GM23338 (cell line): ENCODE measurements around the gene FAM120A. TPM values are rescaled to one million over a fixed set of nuclear protein-coding genes. Genes with fewer than 3 reads are reported as not detected.

ENCODE experiments used
- ATAC-seq: fragments of 200-7000 bp; cut with Tn5 transposase; 3 replicates; pipeline ENCODE4 v1.9.1; 2020
- DNase-seq: peaks from one replicate; pipeline ENCODE4 v3.0.0-alpha.2; 2015; ENCODE audit warnings: low spot score
- H2AFZ ChIP-seq: fragments of 200-600 bp; sonication (generic); 2 replicates; pipeline ENCODE4 v1.8.0; 2016; ENCODE audit warnings: antibody characterized with exemption, mild to moderate bottlenecking, moderate library complexity
- H3F3A ChIP-seq: fragments of 200-600 bp; sonication (generic); replicated peaks from 2 replicates; pipeline ENCODE4 v1.8.0; 2017; ENCODE audit warnings: antibody characterized with exemption, mixed run types, low read depth
- H3K27ac ChIP-seq: fragments of 200-600 bp; sonication (generic); 2 replicates; pipeline ENCODE4 v1.6.1; 2016; ENCODE audit warnings: low read depth
- H3K27me3 ChIP-seq: fragments of 200-600 bp; sonication (generic); 2 replicates; pipeline ENCODE4 v1.8.0; 2016; ENCODE audit warnings: mild to moderate bottlenecking, mixed run types, moderate library complexity; ENCODE audit not compliant: insufficient read depth
- H3K36me3 ChIP-seq: fragments of 200-600 bp; sonication (generic); 2 replicates; pipeline ENCODE4 v1.8.0; 2016; ENCODE audit warnings: mild to moderate bottlenecking; ENCODE audit not compliant: insufficient read depth
- H3K4me1 ChIP-seq: fragments of 200-600 bp; sonication (generic); 2 replicates; pipeline ENCODE4 v1.8.0; 2016; ENCODE audit warnings: mild to moderate bottlenecking, moderate library complexity; ENCODE audit not compliant: insufficient read depth
- H3K4me2 ChIP-seq: fragments of 200-600 bp; sonication (generic); 2 replicates; pipeline ENCODE4 v1.7.1; 2017; ENCODE audit warnings: mixed run types
- H3K4me3 ChIP-seq: fragments of 200-600 bp; sonication (generic); 2 replicates; pipeline ENCODE4 v1.6.1; 2016; ENCODE audit warnings: mixed run types
- H3K79me2 ChIP-seq: fragments of 200-600 bp; sonication (generic); replicated peaks from 2 replicates; pipeline ENCODE4 v1.8.0; 2017; ENCODE audit warnings: mild to moderate bottlenecking; ENCODE audit not compliant: insufficient read depth
- H3K9me2 ChIP-seq: fragments of 200-600 bp; sonication (generic); 2 replicates; pipeline ENCODE4 v1.8.0; 2017; ENCODE audit not compliant: insufficient read depth
- H4K20me1 ChIP-seq: fragments of 200-600 bp; sonication (generic); replicated peaks from 2 replicates; pipeline ENCODE4 v1.8.0; 2017; ENCODE audit warnings: mild to moderate bottlenecking; ENCODE audit not compliant: insufficient read depth
- H3K27ac Mint-ChIP-seq: 2 replicates; pipeline ENCODE4 v1.8.0; 2020; ENCODE audit warnings: inconsistent platforms, mild to moderate bottlenecking, moderate library complexity, mixed read lengths
- H3K27me3 Mint-ChIP-seq: 3 replicates; pipeline ENCODE4 v1.8.0; 2022; ENCODE audit warnings: low read depth, mild to moderate bottlenecking, moderate library complexity, mixed read lengths, inconsistent platforms; ENCODE audit not compliant: insufficient read depth, poor library complexity
- H3K36me3 Mint-ChIP-seq: 3 replicates; pipeline ENCODE4 v1.8.0; 2021; ENCODE audit warnings: low read depth, mild to moderate bottlenecking, inconsistent platforms, moderate library complexity, mixed read lengths
- H3K4me1 Mint-ChIP-seq: 3 replicates; pipeline ENCODE4 v1.8.0; 2020; ENCODE audit warnings: mild to moderate bottlenecking, inconsistent platforms, mixed read lengths
- H3K4me3 Mint-ChIP-seq: 3 replicates; pipeline ENCODE4 v1.8.0; 2021; ENCODE audit warnings: moderate library complexity, mild to moderate bottlenecking, inconsistent platforms, mixed read lengths
- H3K9me3 Mint-ChIP-seq: 3 replicates; pipeline ENCODE4 v1.8.0; 2020; ENCODE audit warnings: moderate library complexity, mild to moderate bottlenecking, inconsistent platforms, mixed read lengths
- EZH2 ChIP-seq: fragments of 200-600 bp; sonication (generic); IDR thresholded peaks from one replicate; pipeline ENCODE4 v1.8.0; 2017; ENCODE audit warnings: antibody characterized with exemption, mild to moderate bottlenecking, low read depth; ENCODE audit not compliant: unreplicated experiment
- JUNB ChIP-seq: IDR thresholded peaks from one replicate; pipeline ENCODE4 v1.6.1; 2016; ENCODE audit warnings: antibody characterized with exemption; ENCODE audit not compliant: unreplicated experiment
- NANOG ChIP-seq: IDR thresholded peaks from 2 replicates; pipeline ENCODE4 v1.6.1; 2016; ENCODE audit warnings: antibody characterized with exemption, borderline replicate concordance
- ZNF114 ChIP-seq: fragments of 250-450 bp; sonication (Bioruptor Pico); IDR thresholded peaks from 2 replicates; pipeline ENCODE4 v1.5.0; 2020; ENCODE audit warnings: mild to moderate bottlenecking, moderate library complexity
- ZNF331 ChIP-seq: fragments of 250-450 bp; sonication (Bioruptor Pico); IDR thresholded peaks from 2 replicates; pipeline ENCODE4 v1.5.0; 2020; ENCODE audit warnings: low read depth, mild to moderate bottlenecking, moderate library complexity
- ZNF462 ChIP-seq: fragments of 250-450 bp; sonication (Bioruptor Pico); IDR thresholded peaks from 2 replicates; pipeline ENCODE4 v1.5.0; 2020; ENCODE audit warnings: mild to moderate bottlenecking, moderate library complexity
- polyA plus RNA-seq: library from polyadenylated mRNA; unstranded; fragments of >200 nt; fragmentation: Nextera tagmentation; extraction: Ambion mirVana; gene quantifications from 2 replicates; pipeline ENCODE4 v1.2.1, GENCODE V29; 2016
- total RNA-seq: library from RNA; depleted of rRNA; stranded (reverse); fragments of >200 nt; shearing (Covaris generic); gene quantifications from 2 replicates; pipeline ENCODE4 v1.2.3, GENCODE V29; 2014
- TF ChIP-seq, protein P1 (sequence below): IDR thresholded peaks from 2 replicates; pipeline ENCODE4 v1.6.1; 2016; ENCODE audit warnings: antibody characterized with exemption

The FAM120A gene
- total and polyA plus RNA-seq, 2 experiments from 2014 or later, result 28.2 to 52.5 TPM

- Histone ChIP-seq H4K20me1 (peaks cover 3% of the 10 kb centered on the region; the same call in 1 of the 2 replicates), H3K27me3 (no peaks in the 10 kb centered on the region), H2AFZ (no peak overlapping the region), H3K27ac (peak overlapping the region; percentile 55), H3K9me2 (0 out of 2 replicates have a peak, but pooled peaks cover under 1% of the 10 kb centered on the region), H3K4me2 (no peak overlapping the region), H3K36me3 (no peaks in the 10 kb centered on the region; the same call in 1 of the 2 replicates), H3K79me2 (peaks cover 83% of the 10 kb centered on the region), H3K4me1 (peaks cover 12% of the 10 kb centered on the region), H3F3A (no peaks in the 10 kb centered on the region), H3K4me3 (no peak overlapping the region)
- ATAC-seq (no peak), DNase-seq (no peak)
- H3K9me3 Mint-ChIP-seq, result no peaks in the 10 kb centered on the region
- H3K4me3 Mint-ChIP-seq, result no peak overlapping the region
- peaks cover 31% of the 10 kb centered on the region for H3K4me1 Mint-ChIP-seq
- H3K27ac Mint-ChIP-seq, result no peak overlapping the region
- peaks cover 5% of the 10 kb centered on the region for H3K27me3 Mint-ChIP-seq
- peaks cover 20% of the 10 kb centered on the region for H3K36me3 Mint-ChIP-seq
- TF ChIP-seq ZNF462 (no peak), EZH2 (no peak)
These were observed 28.2 kb downstream of the FAM120A start for GRCh38 chr9:93479726-93480125.

DNA sequence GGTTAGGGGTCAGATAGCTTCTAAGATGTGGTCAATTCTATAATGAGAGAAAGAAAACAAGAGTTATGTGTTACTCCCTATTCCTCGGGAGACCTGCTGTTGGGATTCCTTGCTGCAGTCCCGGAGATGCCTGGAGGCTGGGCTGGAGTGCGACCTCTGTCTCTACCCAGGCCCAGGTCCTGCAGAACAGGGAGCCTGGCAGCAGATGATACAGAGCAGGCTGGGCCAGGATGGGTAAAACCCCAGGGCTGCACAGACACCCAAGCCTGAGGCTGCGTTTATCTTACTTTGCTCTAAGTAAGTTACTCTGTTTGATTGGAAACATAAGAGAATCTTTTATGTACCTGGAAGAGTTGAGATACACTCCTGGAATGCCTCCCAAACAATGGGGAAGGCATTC is 28.8 kb downstream of the FAM120A start:
- peak; percentile 41 for DNase-seq
- Mint-ChIP-seq H3K27me3 (peaks cover 5% of the 10 kb centered on the region), H3K4me1 (peaks cover 30% of the 10 kb centered on the region), H3K36me3 (peaks cover 21% of the 10 kb centered on the region), H3K4me3 (no peak overlapping the region), H3K9me3 (no peaks in the 10 kb centered on the region), H3K27ac (no peak overlapping the region)
- peak; percentile 80 for ATAC-seq
- Histone ChIP-seq H3K4me3 (no peak overlapping the region), H2AFZ (no peak overlapping the region), H3K36me3 (no peaks in the 10 kb centered on the region; the same call in 1 of the 2 replicates), H3K4me1 (peaks cover 12% of the 10 kb centered on the region), H3F3A (no peaks in the 10 kb centered on the region), H3K4me2 (peak overlapping the region; percentile 36), H3K9me2 (no peaks in the 10 kb centered on the region), H3K27me3 (no peaks in the 10 kb centered on the region), H4K20me1 (peaks cover 3% of the 10 kb centered on the region; the same call in 1 of the 2 replicates), H3K79me2 (peaks cover 83% of the 10 kb centered on the region), H3K27ac (peak overlapping the region; percentile 55)
- TF ChIP-seq EZH2 (no peak), JUNB (no peak), NANOG (no peak), ZNF114 (no peak), ZNF331 (CRISPR knock-in tag) (no peak)
- TF ChIP-seq, protein P1, sequence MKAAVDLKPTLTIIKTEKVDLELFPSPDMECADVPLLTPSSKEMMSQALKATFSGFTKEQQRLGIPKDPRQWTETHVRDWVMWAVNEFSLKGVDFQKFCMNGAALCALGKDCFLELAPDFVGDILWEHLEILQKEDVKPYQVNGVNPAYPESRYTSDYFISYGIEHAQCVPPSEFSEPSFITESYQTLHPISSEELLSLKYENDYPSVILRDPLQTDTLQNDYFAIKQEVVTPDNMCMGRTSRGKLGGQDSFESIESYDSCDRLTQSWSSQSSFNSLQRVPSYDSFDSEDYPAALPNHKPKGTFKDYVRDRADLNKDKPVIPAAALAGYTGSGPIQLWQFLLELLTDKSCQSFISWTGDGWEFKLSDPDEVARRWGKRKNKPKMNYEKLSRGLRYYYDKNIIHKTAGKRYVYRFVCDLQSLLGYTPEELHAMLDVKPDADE, result no peak
